Measurements from ENCODE around the gene ITGAL. TPM values are rescaled to one million over a fixed set of nuclear protein-coding genes. Genes with fewer than 3 reads are reported as not detected.
A peak's percentile ranks its signal among the peaks of the same experiment; 100 is the strongest.
"Not testable (repeated sequence)": the region's sequence is repeated elsewhere in the genome, so short reads cannot be mapped to it uniquely, and the experiment has no call there.

Gene ITGAL
- total RNA-seq, 2 donors from 2014 or later, result 322 to 338 TPM

DNA sequence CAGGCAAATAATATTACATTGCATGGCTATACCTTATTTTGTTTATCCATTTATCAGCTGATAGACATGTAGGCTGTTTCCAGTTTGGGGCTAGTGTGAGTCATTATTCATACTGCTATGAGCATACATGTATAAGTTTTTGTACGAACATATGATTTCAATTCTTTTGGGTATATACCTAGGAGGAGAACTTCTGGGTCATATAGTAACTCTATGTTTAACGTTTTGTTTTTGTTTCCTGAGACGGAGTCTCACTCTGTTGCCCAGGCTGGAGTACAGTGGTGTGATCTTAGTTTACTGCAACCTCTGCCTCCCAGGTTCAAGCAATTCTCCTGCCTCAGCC, 2.4 kb upstream of the ITGAL start:
- H3K9me3 ChIP-seq (ENCODE audit: control insufficient read depth, low read length, poor library complexity, severe bottlenecking), result no peaks in the 10 kb centered on the region
- H3K4me1 Mint-ChIP-seq, result peaks cover 34% of the 10 kb centered on the region
- H3K27me3 Mint-ChIP-seq, result no peaks in the 10 kb centered on the region
- peak overlapping the region; percentile 21 for H3K4me3 Mint-ChIP-seq
- no peak for DNase-seq
- H3K36me3 Mint-ChIP-seq (ENCODE audit: low read depth), result no peaks in the 10 kb centered on the region
- peak overlapping the region; percentile 96 for H3K27ac Mint-ChIP-seq
- ATAC-seq, result no peak

DNA sequence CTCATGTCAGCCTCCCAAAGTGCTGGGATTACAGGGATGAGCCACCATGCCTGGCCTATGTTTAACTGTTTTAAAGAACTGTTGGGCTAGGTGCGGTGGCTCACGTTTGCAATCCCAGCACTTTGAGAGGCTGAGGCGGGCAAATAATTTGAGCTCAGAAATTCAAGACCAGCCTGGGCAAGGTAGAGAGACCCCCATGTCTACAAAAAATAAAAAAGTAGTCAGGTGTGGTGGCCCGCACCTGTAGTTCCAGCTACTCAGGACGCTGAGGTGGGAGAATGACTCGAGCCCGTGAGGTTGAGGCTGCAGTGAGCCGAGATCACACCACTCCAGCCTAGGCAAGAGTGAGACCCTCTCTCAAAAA, 1.9 kb upstream of the ITGAL start:
- Mint-ChIP-seq H3K4me3 (peak overlapping the region; percentile 52), H3K4me1 (peaks cover 38% of the 10 kb centered on the region), H3K36me3 (ENCODE audit: low read depth) (no peaks in the 10 kb centered on the region), H3K27ac (peak overlapping the region; percentile 96), H3K27me3 (no peaks in the 10 kb centered on the region)
- DNase-seq, result no peak
- H3K9me3 ChIP-seq (ENCODE audit: control insufficient read depth, low read length, poor library complexity, severe bottlenecking), result no peaks in the 10 kb centered on the region
- no peak for ATAC-seq

DNA sequence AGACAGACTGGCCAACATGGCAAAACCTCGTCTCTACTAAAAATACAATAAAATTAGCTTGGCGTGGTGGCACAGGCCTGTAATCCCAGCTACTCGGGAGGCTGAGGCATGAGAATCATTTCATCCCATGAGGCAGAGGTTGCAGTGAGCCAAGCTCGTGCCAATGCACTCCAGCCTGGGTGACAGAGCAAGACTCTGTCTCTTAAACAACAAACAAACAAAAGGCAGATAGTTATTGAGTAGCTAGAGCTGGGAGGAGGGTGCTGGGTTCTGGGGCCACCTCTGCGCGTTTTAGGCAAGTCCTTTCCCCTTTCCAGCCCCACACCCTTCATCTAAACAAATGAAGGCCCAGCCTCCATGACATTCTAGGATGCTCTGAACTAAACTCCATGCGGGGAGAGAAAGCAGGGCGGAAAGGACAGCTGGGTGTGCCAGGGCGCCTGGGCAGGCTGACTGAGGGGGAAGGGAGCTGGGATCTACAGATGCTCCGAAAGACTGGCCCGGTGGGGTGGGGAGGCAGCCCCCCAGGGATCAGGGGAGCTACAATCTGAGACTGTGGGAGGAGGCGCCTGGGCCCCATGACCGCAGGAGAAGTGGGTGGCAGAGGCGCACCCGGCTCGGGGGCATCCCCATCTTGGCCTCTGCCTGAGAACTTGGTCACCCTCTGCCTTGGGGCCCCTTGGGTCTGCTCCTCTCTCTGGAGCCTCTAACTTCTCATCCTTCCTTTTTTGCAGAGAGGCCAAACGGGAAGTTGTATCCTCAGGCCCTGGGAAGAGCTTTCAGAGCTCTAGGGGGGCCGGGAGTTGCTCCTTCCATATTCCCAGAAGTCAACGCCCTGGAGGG, 910 bp downstream of the ITGAL start:
- ATAC-seq (peak; percentile 59), DNase-seq (peak; percentile 29 to 34 (median 31))
- Mint-ChIP-seq H3K27ac (peak overlapping the region; percentile 96), H3K36me3 (ENCODE audit: low read depth) (peaks cover 2% of the 10 kb centered on the region), H3K4me3 (peak overlapping the region; percentile 99), H3K27me3 (no peaks in the 10 kb centered on the region), H3K4me1 (peaks cover 47% of the 10 kb centered on the region)
- H3K9me3 ChIP-seq (ENCODE audit: control insufficient read depth, low read length, poor library complexity, severe bottlenecking), result no peaks in the 10 kb centered on the region

DNA sequence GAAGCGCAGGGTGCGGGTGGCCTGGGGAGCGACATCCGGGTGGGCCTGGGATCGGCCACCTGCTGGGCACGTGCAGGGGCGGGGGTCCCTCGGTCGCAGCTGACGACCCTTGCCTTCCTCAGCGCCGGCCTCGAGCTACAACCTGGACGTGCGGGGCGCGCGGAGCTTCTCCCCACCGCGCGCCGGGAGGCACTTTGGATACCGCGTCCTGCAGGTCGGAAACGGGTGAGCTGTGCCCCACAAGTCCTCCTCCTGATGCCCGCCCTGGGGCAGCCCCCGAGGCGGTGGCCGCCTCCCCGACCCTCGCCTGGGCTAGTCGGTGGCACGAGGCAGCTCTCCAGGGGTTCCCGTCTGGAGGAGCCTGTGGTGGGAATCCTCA, 1.5 kb downstream of the ITGAL start:
- Mint-ChIP-seq H3K4me1 (peaks cover 49% of the 10 kb centered on the region), H3K36me3 (ENCODE audit: low read depth) (peaks cover 4% of the 10 kb centered on the region), H3K4me3 (peak overlapping the region; percentile 99), H3K27me3 (no peaks in the 10 kb centered on the region), H3K27ac (peak overlapping the region; percentile 96)
- H3K9me3 ChIP-seq (ENCODE audit: control insufficient read depth, low read length, poor library complexity, severe bottlenecking), result no peaks in the 10 kb centered on the region
- no peak for ATAC-seq
- DNase-seq, result no peak

DNA sequence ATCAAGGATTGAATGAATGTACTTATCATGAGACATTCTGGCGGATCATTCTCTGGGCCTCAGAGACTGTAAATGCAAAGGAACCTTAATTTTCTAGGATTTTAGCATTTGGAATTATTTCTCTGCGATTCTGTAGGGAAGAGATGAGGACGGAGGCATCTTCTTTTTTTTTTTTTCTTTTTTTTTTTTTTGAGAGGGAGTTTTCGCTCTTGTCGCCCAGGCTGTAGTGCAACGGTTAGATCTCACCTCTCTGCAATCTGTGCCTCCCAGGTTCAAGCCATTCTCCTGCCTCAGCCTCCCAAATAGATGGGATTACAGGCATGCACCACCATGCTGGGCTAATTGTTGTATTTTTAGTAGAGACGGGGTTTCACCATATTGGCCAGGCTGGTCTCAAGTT, 2.1 kb downstream of the ITGAL start:
- DNase-seq, result no peak
- no peak for ATAC-seq
- peaks cover 4% of the 10 kb centered on the region for H3K36me3 Mint-ChIP-seq (ENCODE audit: low read depth)
- peak overlapping the region; percentile 96 for H3K27ac Mint-ChIP-seq
- no peaks in the 10 kb centered on the region for H3K27me3 Mint-ChIP-seq
- H3K4me1 Mint-ChIP-seq, result peaks cover 46% of the 10 kb centered on the region
- H3K4me3 Mint-ChIP-seq, result peak overlapping the region; percentile 99
- H3K9me3 ChIP-seq (ENCODE audit: control insufficient read depth, low read length, poor library complexity, severe bottlenecking), result no peaks in the 10 kb centered on the region

DNA sequence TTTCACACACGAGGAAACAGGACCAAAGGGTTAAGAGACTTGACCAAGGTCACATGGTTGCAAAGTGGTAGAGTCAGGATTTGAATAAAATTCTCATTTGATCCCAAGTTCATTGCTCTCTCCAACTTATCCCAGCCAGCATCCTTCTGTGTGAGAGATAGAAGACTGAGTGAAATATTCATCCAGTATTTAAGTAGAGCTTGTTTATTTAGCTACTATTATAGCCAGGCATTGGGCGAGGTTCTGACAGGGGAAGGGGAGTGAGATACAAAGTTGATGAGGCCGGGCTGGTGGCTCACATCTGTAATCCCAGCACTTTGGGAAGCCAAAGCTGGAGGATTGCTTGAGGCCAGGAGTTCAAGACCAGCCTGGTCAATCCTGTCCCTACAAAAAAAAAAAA, 4.4 kb downstream of the ITGAL start:
- Mint-ChIP-seq H3K27me3 (no peaks in the 10 kb centered on the region), H3K4me3 (no peak overlapping the region), H3K27ac (peak overlapping the region; percentile 96), H3K36me3 (ENCODE audit: low read depth) (peaks cover 4% of the 10 kb centered on the region), H3K4me1 (peaks cover 44% of the 10 kb centered on the region)
- no peak for DNase-seq
- H3K9me3 ChIP-seq (ENCODE audit: control insufficient read depth, low read length, poor library complexity, severe bottlenecking), result no peaks in the 10 kb centered on the region
- no peak for ATAC-seq

DNA sequence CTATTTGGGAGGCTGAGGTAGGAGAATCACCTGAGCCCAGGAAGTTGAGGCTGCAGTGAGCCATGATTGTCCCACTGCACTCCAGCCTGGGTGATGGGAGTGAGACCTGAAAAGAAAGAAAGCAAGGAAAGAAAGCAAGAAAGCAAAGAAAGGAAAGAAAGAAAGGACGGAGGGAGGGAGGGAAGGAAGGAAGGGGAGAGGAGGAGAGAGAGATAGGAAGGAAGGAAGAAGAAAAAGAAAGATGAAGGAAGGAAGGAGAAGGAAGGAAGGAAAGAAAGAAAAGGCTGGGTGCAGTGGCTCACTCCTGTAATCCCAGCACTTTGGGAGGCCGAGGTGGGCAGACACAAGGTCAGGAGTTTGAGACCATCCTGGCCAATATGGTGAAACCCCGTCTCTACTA, 5.2 kb downstream of the ITGAL start:
- ATAC-seq, result not testable (repeated sequence)
- H3K4me1 Mint-ChIP-seq, result peaks cover 41% of the 10 kb centered on the region
- H3K4me3 Mint-ChIP-seq, result peak overlapping the region; percentile 16

DNA sequence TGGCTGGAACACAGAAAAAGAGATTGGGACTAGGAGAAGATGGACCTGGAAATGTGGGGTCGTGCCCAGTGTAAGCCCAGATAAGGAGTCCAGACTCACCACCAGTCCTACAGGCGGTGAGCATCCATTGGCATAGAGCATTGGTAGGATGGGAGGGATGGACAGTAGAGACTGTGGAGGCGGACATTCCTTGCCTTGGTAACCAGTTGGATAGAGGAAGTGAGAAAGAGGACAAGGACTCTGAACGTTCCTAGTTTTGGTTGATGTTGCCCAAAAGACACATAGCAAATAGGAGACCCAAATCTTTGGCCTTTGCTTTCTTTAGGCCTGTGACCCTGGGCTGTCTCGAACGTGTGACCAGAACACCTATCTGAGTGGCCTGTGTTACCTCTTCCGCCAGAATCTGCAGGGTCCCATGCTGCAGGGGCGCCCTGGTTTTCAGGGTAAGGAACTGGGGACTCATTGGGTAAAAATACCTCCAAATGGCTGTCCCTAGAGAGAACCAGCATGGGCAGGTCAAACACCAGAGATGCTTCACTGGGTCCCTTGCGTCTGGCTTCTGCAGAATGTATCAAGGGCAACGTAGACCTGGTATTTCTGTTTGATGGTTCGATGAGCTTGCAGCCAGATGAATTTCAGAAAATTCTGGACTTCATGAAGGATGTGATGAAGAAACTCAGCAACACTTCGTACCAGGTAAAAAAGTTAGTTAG, 6.4 kb downstream of the ITGAL start:
- Mint-ChIP-seq H3K4me1 (peaks cover 36% of the 10 kb centered on the region), H3K27ac (no peak overlapping the region)

More for the DNA sequence above, 5.2 kb downstream of the ITGAL start:
- not testable (repeated sequence) for H3K27me3 Mint-ChIP-seq; H3K9me3 ChIP-seq (ENCODE audit: control insufficient read depth, low read length, poor library complexity, severe bottlenecking); DNase-seq; H3K36me3 Mint-ChIP-seq (ENCODE audit: low read depth)
- H3K27ac Mint-ChIP-seq, result peak overlapping the region; percentile 96

DNA sequence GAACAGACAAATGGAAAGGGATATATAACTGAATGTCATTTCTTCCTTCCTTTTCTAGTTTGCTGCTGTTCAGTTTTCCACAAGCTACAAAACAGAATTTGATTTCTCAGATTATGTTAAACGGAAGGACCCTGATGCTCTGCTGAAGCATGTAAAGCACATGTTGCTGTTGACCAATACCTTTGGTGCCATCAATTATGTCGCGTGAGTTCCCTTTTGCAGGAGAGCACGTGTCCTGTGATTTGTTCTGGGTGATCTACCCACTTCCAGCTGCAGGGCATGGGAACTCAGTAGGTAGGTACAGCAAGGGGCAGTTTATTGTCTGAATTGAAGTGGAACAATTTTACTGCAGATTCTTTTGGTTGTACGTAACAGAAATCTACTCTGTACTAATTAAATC, 8.8 kb downstream of the ITGAL start:
- H3K27me3 Mint-ChIP-seq, result no peaks in the 10 kb centered on the region
- ATAC-seq (no peak), DNase-seq (no peak)
- H3K4me1 Mint-ChIP-seq, result peaks cover 26% of the 10 kb centered on the region
- H3K27ac Mint-ChIP-seq, result peak overlapping the region; percentile 56
- H3K9me3 ChIP-seq (ENCODE audit: control insufficient read depth, low read length, poor library complexity, severe bottlenecking), result no peaks in the 10 kb centered on the region
- peaks cover 8% of the 10 kb centered on the region for H3K36me3 Mint-ChIP-seq (ENCODE audit: low read depth)
- H3K4me3 Mint-ChIP-seq, result no peak overlapping the region

More for the DNA sequence above, 6.4 kb downstream of the ITGAL start:
- ATAC-seq, result no peak
- H3K9me3 ChIP-seq (ENCODE audit: control insufficient read depth, low read length, poor library complexity, severe bottlenecking), result no peaks in the 10 kb centered on the region
- Mint-ChIP-seq H3K36me3 (ENCODE audit: low read depth) (peaks cover 8% of the 10 kb centered on the region), H3K27me3 (no peaks in the 10 kb centered on the region), H3K4me3 (peak overlapping the region; percentile 63)
- no peak for DNase-seq

DNA sequence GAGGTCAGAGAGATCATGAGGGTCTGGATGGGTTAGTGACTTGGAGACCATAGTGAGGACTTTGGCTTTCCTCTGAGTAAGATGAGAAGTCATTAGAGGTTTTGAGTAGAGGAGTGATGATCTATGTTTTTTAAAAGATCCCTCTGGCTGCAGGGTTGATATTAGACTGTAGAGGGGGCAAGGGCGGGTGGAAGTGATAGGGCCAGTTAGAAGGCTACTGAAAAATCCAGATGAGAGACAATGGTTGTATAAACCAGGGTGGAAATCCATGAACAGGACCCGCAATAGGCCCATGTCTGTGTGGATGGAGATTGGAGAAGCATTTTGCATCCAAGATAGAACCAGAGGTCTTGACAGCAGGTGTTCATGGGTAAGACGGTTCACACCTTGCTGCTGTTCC, 9.8 kb downstream of the ITGAL start:
- ATAC-seq, result peak; percentile 49
- no peak overlapping the region for H3K4me3 Mint-ChIP-seq
- H3K4me1 Mint-ChIP-seq, result peaks cover 23% of the 10 kb centered on the region
- DNase-seq, result no peak
- peaks cover 10% of the 10 kb centered on the region for H3K36me3 Mint-ChIP-seq (ENCODE audit: low read depth)
- H3K27ac Mint-ChIP-seq, result peak overlapping the region; percentile 56
- H3K9me3 ChIP-seq (ENCODE audit: control insufficient read depth, low read length, poor library complexity, severe bottlenecking), result no peaks in the 10 kb centered on the region
- H3K27me3 Mint-ChIP-seq, result no peaks in the 10 kb centered on the region

DNA sequence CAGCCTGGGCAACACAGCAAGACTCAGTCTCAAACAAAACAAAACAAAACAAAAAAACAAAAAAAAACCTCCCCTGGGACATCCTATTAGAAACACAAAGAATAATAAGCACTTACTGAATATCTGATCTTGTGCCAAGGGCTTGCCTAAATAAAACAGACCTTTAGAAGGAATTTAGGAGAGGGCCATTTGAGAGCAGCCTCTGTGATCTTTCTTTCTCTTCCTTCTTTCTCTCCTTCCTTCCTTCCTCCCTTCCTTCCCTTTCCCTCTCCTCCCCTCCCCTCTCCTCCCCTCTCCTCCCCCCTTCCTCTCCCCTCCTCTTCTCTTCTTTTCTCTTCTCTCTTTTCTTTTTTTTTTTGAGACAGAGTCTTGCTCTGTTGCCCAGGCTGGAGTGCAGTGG, 12.3 kb downstream of the ITGAL start:
- ATAC-seq, result no peak
- Mint-ChIP-seq H3K4me3 (no peak overlapping the region), H3K36me3 (ENCODE audit: low read depth) (peaks cover 5% of the 10 kb centered on the region), H3K27ac (peak overlapping the region; percentile 89), H3K4me1 (peaks cover 21% of the 10 kb centered on the region), H3K27me3 (no peaks in the 10 kb centered on the region)
- no peak for DNase-seq
- H3K9me3 ChIP-seq (ENCODE audit: control insufficient read depth, low read length, poor library complexity, severe bottlenecking), result no peaks in the 10 kb centered on the region

DNA sequence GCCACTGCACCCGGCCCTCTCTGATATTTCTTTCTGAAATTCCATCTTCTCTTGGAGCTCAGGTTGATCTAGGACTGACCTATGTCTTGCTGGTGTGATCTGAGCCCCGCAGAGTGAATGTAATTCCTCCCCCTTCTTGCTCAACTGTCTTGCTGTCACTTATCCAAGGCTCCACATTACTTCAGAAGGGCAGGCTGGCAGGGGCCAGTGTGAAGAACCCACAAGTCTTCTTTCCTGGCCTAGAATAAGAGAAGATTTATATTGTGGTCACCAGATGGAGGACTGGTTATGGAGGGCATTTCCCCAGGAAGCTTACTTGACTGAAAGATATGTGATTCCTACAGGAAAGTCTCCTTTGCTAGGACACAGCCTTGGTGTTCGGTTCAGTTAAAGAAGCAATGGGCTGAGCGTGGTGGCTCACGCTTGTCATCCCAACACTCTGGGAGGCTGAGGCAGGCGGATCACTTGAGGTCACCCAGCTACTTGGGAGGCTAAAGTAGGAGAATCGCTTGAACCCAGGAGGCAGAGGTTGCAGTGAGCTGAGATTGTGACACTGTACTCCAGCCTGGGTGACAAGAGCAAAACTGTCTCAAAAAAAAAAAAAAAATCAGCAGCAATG, 13.4 kb downstream of the ITGAL start:
- Mint-ChIP-seq H3K36me3 (ENCODE audit: low read depth) (peaks cover 7% of the 10 kb centered on the region), H3K4me3 (no peak overlapping the region), H3K4me1 (peaks cover 20% of the 10 kb centered on the region), H3K27me3 (no peaks in the 10 kb centered on the region), H3K27ac (peak overlapping the region; percentile 67)
- H3K9me3 ChIP-seq (ENCODE audit: control insufficient read depth, low read length, poor library complexity, severe bottlenecking), result no peaks in the 10 kb centered on the region
- no peak for ATAC-seq
- no peak for DNase-seq

DNA sequence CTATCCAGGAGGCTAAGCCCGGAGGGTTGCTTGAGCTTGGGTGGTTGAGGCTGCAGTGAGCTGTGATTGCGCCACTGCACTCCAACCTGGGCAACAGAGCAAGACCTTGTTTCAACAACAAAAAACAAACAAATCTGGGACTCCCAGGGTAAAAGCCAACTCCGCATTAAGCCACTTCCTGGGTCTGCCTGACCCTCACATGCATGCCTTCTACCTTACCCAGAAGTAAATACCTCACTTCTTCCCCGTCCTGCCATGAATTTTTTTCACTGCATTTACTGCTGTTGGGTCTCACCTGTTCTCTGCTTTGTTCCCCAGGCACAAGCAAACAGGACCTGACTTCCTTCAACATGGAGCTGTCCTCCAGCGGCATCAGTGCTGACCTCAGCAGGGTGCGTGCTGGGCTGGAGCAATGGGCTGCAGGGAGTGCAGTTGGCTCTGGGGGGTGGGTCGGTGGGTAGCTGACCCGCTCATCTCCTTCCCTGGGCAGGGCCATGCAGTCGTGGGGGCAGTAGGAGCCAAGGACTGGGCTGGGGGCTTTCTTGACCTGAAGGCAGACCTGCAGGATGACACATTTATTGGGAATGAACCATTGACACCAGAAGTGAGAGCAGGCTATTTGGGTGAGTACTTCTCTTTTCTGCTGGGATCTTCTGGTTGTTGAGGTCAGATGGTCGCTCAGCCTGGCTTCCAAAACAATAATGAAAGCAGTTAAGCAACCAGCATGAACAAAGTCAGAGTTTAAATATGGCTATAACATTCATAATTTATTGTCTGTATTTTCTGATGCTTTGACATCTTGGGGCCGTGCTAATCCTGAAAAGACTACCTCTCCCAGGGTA, 16.4 kb downstream of the ITGAL start:
- H3K4me3 Mint-ChIP-seq, result no peak overlapping the region
- peaks cover 20% of the 10 kb centered on the region for H3K4me1 Mint-ChIP-seq
- no peak for ATAC-seq

More for the DNA sequence above, 16.4 kb downstream of the ITGAL start:
- Mint-ChIP-seq H3K36me3 (ENCODE audit: low read depth) (peaks cover 4% of the 10 kb centered on the region), H3K27ac (no peak overlapping the region), H3K27me3 (no peaks in the 10 kb centered on the region)
- DNase-seq, result no peak
- no peaks in the 10 kb centered on the region for H3K9me3 ChIP-seq (ENCODE audit: control insufficient read depth, low read length, poor library complexity, severe bottlenecking)
